Dendritic cell treated with granulocyte-macrophage colony-stimulating factor and Interleukin-4, amounts not matched to agents 40 ng/mL and 50 ng/mL, for 4 days (primary cell): ENCODE measurements around the gene ACTN4.

Experiments
- H3K27ac Mint-ChIP-seq: one replicate; pipeline ENCODE4 v1.8.0; 2022; ENCODE audit warnings: mild to moderate bottlenecking, mixed read lengths
- H3K27me3 Mint-ChIP-seq: one replicate; pipeline ENCODE4 v1.8.0; 2022; ENCODE audit warnings: mild to moderate bottlenecking, mixed read lengths
- H3K36me3 Mint-ChIP-seq: one replicate; pipeline ENCODE4 v1.8.0; 2022; ENCODE audit warnings: low read depth, mixed read lengths
- H3K4me1 Mint-ChIP-seq: one replicate; pipeline ENCODE4 v1.8.0; 2022; ENCODE audit warnings: low read depth, mixed read lengths
- H3K4me3 Mint-ChIP-seq: one replicate; pipeline ENCODE4 v1.8.0; 2022; ENCODE audit warnings: mild to moderate bottlenecking, moderate library complexity, mixed read lengths
- H3K9me3 Mint-ChIP-seq: one replicate; pipeline ENCODE4 v1.8.0; 2022; ENCODE audit warnings: mixed read lengths
- intact Hi-C: fragments of 100-400 bp; cut with micrococcal nuclease; formaldehyde crosslinking; loops from one replicate; pipeline ENCODE4 v1.15.0; 2022

The ACTN4 gene

DNA sequence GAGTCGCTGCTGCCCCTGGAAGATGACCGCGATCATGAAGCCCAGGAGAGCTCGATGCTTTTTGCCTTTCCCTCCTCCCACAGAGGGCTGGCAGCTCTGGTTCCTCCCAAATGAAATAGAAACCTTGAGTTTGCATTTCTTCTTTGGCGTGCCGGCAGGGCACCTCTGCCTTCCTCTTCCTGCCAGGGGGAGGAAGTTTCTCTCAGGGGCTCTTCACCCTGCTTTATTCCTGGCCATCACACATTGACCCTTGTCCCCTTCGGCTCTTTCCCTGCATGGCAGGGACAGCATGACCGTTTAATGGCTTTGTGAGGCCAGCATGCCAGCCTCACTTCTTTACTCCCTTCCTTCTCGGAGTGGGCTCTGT, 47.9 kb downstream of the ACTN4 start:
- Mint-ChIP-seq H3K27ac (peak overlapping the region; percentile 85), H3K27me3 (no peaks in the 10 kb centered on the region), H3K36me3 (peaks cover 55% of the 10 kb centered on the region), H3K4me1 (peaks cover 92% of the 10 kb centered on the region), H3K9me3 (no peaks in the 10 kb centered on the region), H3K4me3 (peak overlapping the region; percentile 66)
- intact Hi-C loops = no loop called here

- Mint-ChIP-seq H3K9me3 (no peaks in the 10 kb centered on the region), H3K27ac (peak overlapping the region; percentile 85), H3K4me1 (peaks cover 87% of the 10 kb centered on the region), H3K36me3 (peaks cover 62% of the 10 kb centered on the region), H3K27me3 (no peaks in the 10 kb centered on the region), H3K4me3 (peak overlapping the region; percentile 28)
- intact Hi-C loops = no loop called here
Observed at GRCh38 chr19:38695832-38696728, 48.6 kb downstream of the ACTN4 start.

- H3K4me3 Mint-ChIP-seq = no peak overlapping the region
- H3K9me3 Mint-ChIP-seq = no peaks in the 10 kb centered on the region
- intact Hi-C loops = no loop called here
- no peaks in the 10 kb centered on the region for H3K27me3 Mint-ChIP-seq
- H3K27ac Mint-ChIP-seq = peak overlapping the region; percentile 85
- H3K4me1 Mint-ChIP-seq = peaks cover 81% of the 10 kb centered on the region
- peaks cover 67% of the 10 kb centered on the region for H3K36me3 Mint-ChIP-seq
Observed at GRCh38 chr19:38696729-38697055, 49.2 kb downstream of the ACTN4 start.

- Mint-ChIP-seq H3K9me3 (no peaks in the 10 kb centered on the region), H3K36me3 (peaks cover 67% of the 10 kb centered on the region), H3K4me3 (no peak overlapping the region), H3K4me1 (peaks cover 76% of the 10 kb centered on the region), H3K27me3 (no peaks in the 10 kb centered on the region), H3K27ac (peak overlapping the region; percentile 85)
- intact Hi-C loops = no loop called here
Observed at GRCh38 chr19:38697197-38697596, 49.7 kb downstream of the ACTN4 start.

DNA sequence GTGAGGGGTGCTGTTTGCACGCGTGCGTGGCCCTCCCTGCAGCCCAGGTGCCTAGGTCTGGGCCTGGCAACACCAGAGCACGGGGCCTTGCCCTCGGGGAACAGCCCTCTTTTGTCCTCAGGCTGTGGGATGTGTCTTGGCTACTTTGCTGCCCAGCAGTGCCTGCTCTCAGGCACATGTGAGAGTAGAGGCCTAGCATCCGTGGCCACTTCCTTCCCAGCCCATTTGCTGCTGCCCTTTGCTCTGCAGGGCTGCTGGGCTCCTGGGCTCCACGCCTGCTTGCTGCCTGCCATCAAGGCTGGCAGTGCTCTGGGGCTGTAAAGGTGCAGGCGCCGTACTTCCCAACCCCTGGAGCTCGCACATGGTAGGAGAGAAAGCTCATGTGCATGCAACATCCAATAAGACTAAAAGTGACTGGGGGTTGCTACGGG, 50.2 kb downstream of the ACTN4 start:
- Mint-ChIP-seq H3K9me3 (no peaks in the 10 kb centered on the region), H3K4me3 (no peak overlapping the region), H3K36me3 (peaks cover 72% of the 10 kb centered on the region), H3K27ac (peak overlapping the region; percentile 85), H3K27me3 (no peaks in the 10 kb centered on the region), H3K4me1 (peaks cover 71% of the 10 kb centered on the region)
- intact Hi-C loops = no loop called here

DNA sequence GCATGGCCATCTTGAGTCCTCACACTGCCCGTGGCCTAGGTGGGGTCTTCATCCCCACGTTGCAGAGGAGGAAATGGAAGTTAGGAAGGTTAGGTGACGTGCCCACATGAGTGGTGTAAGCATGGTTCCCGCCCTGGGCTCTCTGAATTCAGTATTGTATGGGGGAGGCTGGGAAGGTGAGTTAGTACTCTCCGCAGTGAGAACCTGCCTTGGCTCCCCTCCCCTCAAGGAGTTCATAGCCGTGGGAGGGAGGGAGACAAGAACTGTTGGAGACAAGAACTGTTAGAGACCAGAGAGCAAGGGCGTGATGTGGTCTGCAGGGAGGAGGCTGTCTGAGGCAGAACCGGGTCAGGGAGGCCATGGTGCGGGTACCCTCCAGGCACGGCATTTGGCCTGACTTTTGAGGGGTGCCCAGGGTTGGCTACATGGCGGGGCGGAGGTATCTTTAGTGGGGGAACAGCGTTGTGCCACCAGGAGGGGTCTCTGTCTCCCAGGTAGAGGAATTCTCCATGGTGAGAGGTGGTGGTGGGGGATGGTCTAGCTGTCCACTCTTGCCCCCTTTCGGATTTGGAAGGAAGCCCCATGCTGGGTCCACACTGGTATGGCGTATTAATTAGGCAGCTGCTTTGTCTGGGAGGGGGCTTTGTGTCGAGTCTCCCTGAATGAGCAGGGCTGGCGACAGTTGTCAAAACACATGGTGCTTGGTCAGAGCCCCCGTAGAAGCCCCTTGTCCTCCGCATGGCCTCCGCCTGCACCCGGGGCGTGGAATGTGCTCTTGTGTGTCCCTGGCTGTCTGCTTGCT, 51.0 kb downstream of the ACTN4 start:
- Mint-ChIP-seq H3K4me1 (peaks cover 63% of the 10 kb centered on the region), H3K27ac (peak overlapping the region; percentile 56), H3K36me3 (peaks cover 80% of the 10 kb centered on the region), H3K27me3 (no peaks in the 10 kb centered on the region), H3K4me3 (no peak overlapping the region), H3K9me3 (no peaks in the 10 kb centered on the region)
- intact Hi-C loops = no loop called here

GRCh38 chr19:38699027-38699346, 51.5 kb downstream of the ACTN4 start:
- Mint-ChIP-seq H3K27ac (peak overlapping the region; percentile 56), H3K27me3 (no peaks in the 10 kb centered on the region)

DNA sequence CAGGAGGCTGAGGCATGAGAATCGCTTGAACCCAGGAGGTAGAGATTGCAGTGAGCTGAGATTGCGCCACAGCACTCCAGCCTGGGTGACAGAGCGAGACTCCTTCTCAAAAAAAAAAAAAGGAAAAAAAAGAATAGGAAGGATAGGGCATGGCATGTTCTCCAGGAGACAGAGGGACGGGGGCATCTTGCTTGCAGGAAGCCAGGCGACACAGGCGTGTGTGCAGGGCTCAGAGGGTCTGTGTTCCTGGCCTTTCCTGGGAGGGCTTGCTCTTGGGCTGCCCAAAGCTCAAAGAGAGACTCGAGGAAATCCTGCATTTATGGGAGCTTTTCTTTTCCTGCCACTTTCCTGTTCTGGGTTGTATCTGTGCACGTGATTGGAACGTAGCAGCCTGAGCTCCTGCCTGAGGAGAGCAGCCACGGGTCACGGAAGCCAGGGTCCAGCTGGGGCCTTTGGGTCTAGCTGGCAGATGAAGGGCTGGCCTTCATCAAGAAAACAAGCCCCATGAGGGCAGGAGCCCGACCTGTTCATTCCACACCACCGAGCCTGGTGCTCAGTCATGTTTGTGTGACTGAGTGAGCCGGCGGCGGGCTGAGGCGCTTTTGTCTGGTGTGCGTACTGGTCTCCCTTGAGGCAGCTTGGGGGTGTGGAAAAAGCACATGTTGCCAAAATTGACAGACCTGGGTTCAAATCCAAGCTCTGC, 52.3 kb downstream of the ACTN4 start:
- Mint-ChIP-seq H3K27me3 (no peaks in the 10 kb centered on the region), H3K4me3 (no peak overlapping the region), H3K27ac (peak overlapping the region; percentile 56), H3K9me3 (no peaks in the 10 kb centered on the region), H3K36me3 (peaks cover 81% of the 10 kb centered on the region), H3K4me1 (peaks cover 50% of the 10 kb centered on the region)
- intact Hi-C loops = no loop called here

More at GRCh38 chr19:38699027-38699346, 51.5 kb downstream of the ACTN4 start:
- no peaks in the 10 kb centered on the region for H3K9me3 Mint-ChIP-seq
- peaks cover 58% of the 10 kb centered on the region for H3K4me1 Mint-ChIP-seq
- no peak overlapping the region for H3K4me3 Mint-ChIP-seq
- intact Hi-C loops = no loop called here
- peaks cover 81% of the 10 kb centered on the region for H3K36me3 Mint-ChIP-seq

DNA sequence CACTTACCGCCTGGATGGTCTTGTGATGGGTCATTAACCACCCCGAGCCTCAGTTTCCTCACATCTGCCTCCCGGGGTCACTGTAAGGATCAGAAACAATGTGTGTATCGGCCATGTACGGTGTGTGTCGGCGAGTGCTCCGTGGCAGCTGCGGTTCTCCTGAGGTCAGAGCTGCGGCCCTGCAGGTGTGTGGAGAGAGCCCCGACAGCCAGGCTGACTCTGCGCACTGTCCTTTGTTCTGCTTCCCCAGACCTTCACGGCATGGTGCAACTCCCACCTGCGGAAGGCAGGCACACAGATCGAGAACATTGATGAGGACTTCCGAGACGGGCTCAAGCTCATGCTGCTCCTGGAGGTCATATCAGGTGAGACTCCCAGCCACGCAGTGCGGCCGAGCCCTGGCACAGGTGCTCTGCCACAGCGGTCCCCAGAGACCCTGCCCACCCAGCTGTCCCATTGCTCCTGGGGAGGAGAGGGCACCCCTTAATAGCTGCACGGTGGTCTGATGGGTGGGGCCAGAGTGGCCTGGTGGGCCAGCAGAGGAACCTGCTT, 53.0 kb downstream of the ACTN4 start:
- Mint-ChIP-seq H3K4me1 (peaks cover 43% of the 10 kb centered on the region), H3K4me3 (no peak overlapping the region), H3K27ac (no peak overlapping the region), H3K36me3 (peaks cover 88% of the 10 kb centered on the region), H3K27me3 (no peaks in the 10 kb centered on the region), H3K9me3 (no peaks in the 10 kb centered on the region)
- intact Hi-C loops = no loop called here

- H3K4me1 Mint-ChIP-seq = peaks cover 39% of the 10 kb centered on the region
- H3K4me3 Mint-ChIP-seq = no peak overlapping the region
- intact Hi-C loops = no loop called here
- H3K36me3 Mint-ChIP-seq = peaks cover 93% of the 10 kb centered on the region
- no peaks in the 10 kb centered on the region for H3K27me3 Mint-ChIP-seq
- no peaks in the 10 kb centered on the region for H3K9me3 Mint-ChIP-seq
- H3K27ac Mint-ChIP-seq = no peak overlapping the region
Observed at GRCh38 chr19:38700902-38701454, 53.5 kb downstream of the ACTN4 start.

- peaks cover 33% of the 10 kb centered on the region for H3K4me1 Mint-ChIP-seq
Observed at GRCh38 chr19:38701455-38702063, 54.1 kb downstream of the ACTN4 start.

DNA sequence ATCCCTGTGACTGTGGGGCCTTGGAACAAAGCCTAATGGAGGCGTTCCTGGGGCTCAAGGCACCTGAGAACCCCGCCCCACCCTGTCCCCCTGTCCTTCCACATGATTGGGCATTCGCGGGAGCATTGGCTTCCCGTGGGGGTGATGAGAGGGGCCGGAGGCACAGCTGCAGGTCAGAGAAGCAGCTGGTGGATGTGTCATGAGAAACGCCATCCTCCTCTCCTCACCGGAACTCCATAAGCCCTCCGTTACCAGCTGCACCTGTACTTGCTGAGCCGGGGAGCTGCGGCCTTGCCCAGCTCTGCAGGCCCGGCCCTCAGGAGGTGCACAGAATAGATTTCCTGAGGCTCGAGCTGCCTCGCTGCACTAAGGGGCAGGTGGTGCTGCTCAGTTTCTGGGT, 54.8 kb downstream of the ACTN4 start:
- Mint-ChIP-seq H3K4me1 (peaks cover 26% of the 10 kb centered on the region), H3K36me3 (peaks cover 94% of the 10 kb centered on the region), H3K4me3 (no peak overlapping the region), H3K27me3 (no peaks in the 10 kb centered on the region), H3K27ac (no peak overlapping the region), H3K9me3 (no peaks in the 10 kb centered on the region)
- intact Hi-C loops = no loop called here

More at GRCh38 chr19:38701455-38702063, 54.1 kb downstream of the ACTN4 start:
- Mint-ChIP-seq H3K27ac (no peak overlapping the region), H3K9me3 (no peaks in the 10 kb centered on the region), H3K36me3 (peaks cover 94% of the 10 kb centered on the region), H3K27me3 (no peaks in the 10 kb centered on the region), H3K4me3 (no peak overlapping the region)
- intact Hi-C loops = no loop called here

DNA sequence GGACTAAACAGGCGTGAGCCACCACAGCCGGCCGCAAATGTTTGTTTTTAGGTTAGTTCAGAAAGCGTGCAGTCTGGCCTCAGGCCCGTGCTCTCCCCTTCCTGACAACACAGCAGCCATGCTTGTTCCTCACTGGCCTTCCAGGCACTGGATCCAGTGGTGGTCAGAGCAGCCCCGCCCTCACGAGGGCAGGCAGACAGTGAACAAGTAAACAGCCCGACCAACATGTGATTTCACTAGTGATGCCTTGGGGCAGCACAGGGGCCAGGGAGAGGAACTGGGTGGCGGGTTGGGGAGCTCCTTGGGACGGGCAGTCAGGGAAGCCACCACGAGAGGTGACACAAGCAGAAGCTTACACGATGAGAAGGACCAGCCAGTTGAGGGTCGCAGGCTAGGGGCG, 56.1 kb downstream of the ACTN4 start:
- H3K36me3 Mint-ChIP-seq = peaks cover 94% of the 10 kb centered on the region
- H3K4me3 Mint-ChIP-seq = no peak overlapping the region
- H3K27ac Mint-ChIP-seq = peak overlapping the region; percentile 44
- no peaks in the 10 kb centered on the region for H3K27me3 Mint-ChIP-seq
- no peaks in the 10 kb centered on the region for H3K9me3 Mint-ChIP-seq
- H3K4me1 Mint-ChIP-seq = peaks cover 14% of the 10 kb centered on the region
- intact Hi-C loops = no loop called here
